SK-N-DZ (cell line): ENCODE results near the gene KCND3.

Experiments
- DNase-seq: peaks from one replicate; pipeline ENCODE4 v3.0.0-alpha.2; 2015; ENCODE audit warnings: low spot score

KCND3 gene

DNA sequence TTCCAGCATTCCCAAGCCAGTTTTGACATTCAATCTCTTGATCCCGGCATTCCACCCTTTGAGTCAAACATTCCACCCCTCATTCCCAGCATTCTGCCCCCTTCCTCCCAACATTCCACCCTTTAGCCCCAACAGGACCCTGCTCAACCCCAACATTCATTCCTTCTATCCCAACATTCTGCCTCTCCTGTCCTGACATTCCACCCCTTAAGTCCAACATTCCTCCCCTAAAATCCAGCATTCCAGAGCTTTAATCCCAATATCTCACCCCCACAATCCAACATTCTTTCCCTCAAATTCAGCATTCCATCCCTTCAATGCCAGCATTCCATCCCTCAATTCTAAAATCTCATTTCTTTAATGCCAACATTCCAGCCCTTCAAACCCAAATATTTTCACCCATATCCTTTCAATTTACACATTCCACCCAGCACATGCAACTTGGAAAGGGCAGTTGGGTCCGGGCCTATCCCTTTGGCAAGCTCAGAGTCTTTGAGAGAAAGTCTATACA lies 210.9 kb downstream of the KCND3 start:
- no peak for DNase-seq

DNA sequence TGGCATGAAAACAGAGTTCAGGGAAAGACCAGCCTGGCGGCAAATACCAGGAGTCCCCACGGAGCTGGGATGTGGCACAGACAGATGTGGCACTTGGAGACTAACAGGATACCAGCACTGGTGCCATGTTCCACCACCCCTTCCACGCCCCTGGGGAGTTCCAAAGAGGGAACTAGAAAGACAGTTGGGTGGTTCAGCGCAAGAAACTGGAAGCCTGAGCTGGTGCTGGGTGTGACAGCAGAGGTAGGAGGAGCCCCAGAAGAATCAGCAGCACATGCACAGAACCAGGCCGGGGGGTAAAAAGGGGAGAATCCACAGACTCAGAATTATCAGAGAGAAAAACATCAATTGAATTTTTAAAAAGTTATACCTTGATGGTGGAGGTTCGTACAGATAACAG lies 211.4 kb downstream of the KCND3 start:
- no peak for DNase-seq

DNA sequence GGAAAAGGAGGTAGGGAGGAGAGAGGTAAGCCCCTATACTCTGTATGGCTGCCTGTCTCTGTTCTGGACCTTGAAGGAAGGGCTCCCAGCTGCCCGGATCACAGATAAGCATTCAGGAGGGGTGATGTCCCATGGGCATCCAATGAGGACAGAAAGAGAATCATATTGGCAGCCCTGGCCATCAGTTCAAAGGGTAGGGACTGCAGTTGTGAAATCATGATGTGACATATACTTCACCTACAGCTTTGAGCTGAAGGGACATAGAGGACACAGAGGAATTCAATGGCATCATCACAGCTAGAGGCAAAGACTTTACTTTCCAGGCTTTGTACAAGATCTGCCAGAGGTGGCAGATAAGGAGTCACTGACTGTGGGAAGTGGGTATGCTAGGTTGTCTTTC lies 212.2 kb downstream of the KCND3 start:
- no peak for DNase-seq

DNA sequence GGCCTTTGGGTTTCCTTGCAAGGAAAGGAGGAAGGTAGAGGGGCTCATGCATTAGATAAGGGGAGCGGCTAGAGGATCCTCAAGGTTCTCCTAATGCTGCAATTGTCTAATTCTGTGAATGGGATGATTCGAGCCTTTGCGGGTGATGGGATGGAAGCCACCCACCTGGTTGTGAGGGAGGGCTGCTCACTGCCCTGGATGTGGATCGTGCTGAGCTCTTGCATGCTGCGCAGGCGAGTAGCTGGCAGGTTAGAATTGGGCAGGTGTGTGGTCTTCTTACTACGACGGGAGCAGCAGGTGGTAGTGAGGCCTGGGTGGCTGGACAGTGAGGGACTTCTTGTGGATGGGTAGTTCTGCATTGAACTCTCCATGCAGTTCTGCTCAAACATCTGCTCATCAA lies 212.6 kb downstream of the KCND3 start:
- no peak for DNase-seq

DNA sequence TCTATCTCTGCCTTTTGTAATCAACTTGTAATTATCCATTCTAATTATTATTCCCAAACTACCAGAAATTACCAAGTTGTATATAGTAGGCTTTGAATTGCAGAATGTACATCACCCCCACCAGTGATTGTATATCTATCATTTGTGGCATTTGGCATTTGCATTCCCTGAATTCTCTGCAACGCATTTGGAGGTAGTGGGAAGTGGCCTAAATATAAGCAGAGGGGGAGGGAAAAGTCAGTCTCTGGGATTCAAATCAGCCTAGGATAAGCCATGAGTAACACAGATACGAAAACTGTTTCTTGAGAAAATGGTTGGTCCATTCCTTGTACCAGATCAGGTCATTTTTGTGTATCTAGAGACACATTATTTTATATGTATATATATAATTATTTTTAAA lies 213.1 kb downstream of the KCND3 start:
- DNase-seq, result no peak

DNA sequence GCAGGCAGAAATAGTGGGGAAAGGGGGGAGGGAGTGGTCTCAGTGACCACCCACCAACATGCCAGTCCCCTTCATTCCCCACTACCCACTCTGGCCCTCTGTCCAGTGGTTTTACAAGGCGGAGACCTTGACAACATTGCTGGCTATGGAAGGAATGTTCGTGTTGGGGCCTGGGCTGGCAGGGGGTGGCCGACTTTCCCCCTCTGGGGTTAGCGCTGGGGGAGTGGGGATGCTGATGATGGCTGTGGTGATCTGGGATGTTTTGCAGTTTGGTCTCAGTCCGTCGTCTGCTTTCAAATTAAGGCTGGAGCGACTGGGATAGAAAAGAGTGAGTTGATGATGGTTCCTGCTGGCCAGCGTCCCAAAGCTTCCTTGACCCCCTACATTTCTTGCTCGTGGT lies 213.5 kb downstream of the KCND3 start:
- DNase-seq, result no peak

DNA sequence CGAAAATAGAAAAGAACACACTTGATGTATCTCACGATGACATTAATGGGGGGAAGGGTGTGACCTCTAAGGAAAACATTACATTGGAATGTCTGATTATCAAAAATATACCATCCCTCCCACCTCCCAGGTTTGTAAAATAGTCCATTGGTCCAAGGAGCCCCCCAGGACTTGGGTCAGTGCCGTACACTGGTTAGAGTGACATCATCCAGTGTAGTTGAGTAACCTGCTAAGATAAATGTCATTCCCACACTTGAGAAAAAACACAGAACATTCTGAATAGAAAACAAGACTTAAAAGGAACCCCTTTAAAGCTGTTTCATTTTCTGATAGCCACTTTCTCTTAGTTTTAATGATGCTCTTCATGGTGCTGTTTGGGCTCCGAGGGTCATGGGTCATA lies 218.6 kb downstream of the KCND3 start:
- no peak for DNase-seq

DNA sequence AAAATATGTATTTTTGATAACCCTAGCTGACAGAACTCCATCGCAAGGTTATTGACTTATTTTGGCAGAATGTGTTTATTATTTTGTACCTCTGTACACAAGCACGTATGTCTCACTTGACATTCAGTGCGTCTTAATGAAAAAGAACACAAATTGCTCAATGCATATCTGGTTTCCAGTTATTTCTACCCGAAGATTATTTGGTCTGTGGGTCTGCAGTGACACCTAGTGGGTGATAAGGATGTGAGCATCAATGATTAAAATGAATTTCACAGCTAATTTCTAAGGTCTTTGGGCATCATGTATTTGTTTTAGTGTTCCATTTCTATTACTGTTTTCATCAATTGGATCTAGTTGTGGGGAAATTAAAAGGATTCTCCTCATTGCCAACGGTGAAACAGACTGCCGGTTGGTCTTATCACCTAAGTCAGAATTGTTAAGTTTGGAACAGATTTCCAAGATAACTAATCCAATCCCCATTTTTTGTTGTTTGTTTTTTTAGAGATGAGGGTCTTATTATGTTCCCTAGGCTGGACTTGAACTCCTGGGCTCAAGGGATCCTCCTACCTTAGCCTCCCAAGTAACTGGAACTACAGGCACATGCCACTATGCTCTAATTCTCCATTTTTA lies 219.8 kb downstream of the KCND3 start:
- peak; percentile 65 for DNase-seq

DNA sequence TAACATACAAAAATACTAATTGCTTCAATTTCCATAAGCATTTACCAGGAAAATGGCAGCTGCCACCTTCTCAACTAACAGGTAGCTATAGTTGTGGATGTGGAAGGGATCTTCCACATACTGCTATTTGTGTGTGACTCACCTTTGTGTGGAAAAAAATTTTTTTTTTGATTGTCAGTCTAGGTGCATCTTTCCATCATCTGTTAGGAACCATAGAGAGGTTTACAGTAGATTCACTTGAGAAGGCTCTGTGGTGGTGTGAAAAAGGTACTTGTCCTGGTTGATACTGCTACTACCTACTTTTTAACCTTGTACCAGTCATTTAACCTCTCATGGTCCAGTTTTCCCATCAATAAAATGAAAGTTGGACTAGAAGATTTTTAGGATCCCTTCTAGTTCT lies 220.8 kb downstream of the KCND3 start:
- DNase-seq, result no peak

DNA sequence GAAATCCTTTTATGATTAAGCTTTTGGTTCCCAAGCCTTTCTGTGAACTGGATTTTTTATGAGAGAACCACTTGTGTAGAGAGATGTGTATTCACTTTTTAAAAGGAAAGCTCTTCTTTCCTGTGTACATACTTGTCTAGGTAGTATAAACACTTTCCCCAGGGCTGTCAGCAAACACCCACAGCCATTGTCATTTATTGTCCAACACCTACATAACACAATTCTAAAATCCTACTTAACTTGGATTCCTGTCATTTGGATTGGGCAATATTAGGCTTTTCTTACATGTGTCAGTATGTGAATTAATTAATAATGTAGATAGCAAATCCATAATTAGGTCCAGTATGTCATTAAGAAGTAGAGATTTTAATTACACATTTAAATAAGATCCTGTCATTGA lies 221.4 kb downstream of the KCND3 start:
- DNase-seq, result no peak

DNA sequence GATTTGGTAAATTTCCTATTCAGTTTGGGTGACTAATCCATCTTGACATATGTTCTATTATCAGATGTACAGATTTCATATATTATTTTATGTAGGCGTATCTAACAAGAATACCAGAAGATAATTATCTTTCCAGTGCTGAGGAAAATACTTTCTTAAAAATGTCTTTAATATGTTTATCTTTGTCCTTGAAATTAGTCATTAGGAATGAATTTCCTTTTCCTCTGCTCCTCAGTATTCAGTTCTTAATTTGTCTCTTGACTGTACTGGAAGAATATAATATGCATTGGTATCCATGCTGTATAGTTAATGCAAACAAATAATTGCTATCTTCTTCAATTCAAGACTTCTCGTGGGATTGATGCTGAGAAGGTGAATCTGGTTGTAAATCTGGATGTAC lies 227.1 kb downstream of the KCND3 start:
- no peak for DNase-seq

DNA sequence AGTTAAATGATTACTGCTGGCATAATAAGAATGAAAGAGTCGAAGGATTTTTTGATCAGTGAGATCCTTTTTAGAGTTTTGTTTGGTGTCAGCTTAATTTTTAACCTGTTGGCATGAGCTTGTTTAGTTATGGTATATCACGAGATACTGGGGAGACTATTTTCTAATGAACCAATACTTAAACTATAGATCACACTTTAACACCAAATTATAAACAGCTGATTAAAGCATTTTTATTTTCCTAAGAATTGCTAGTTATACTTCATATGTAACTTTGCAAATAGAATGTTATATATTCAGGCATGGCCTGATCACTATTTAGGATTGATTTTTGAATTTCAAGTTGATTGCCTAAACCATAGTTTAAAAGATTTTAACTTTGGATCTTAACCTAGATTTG lies 227.8 kb downstream of the KCND3 start:
- DNase-seq, result no peak

DNA sequence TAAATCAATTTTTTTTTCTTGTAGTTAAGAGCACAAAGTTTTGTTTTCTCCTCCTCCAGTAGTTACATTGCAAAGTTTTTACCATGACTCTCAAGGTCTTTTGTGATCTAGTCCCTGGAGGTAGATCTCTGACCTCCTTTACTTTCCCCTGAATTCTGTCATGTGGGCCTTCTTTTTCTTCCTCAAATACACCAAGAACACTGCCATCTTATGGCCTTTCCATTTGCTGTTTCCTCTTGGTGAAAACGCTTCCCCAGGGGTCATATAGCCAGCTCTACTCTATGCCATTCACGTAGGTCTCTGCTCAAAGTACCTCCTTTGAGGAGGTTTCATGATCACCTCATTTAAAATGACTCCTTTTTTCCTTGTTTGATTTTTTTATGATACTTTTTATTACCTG lies 231.1 kb downstream of the KCND3 start:
- DNase-seq, result no peak

DNA sequence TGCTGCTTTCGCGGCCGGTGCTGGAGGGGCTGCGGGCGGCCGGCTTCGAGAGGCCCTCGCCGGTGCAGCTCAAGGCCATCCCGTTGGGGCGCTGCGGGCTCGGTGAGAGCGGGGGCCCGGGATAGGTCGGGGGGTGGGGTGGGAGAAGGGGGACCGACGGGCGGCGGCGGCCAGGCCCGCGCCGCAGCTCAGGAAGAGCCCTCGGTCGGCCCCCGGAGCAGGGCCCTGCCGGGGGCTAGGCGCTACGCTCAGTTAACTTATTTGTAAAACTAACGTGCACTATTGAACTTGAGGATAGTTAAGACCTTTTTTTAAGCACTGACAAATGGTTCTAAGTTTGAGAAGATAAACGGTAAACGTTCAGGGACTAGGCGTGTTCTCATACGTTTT lies 233.3 kb downstream of the KCND3 start:
- no peak for DNase-seq

DNA sequence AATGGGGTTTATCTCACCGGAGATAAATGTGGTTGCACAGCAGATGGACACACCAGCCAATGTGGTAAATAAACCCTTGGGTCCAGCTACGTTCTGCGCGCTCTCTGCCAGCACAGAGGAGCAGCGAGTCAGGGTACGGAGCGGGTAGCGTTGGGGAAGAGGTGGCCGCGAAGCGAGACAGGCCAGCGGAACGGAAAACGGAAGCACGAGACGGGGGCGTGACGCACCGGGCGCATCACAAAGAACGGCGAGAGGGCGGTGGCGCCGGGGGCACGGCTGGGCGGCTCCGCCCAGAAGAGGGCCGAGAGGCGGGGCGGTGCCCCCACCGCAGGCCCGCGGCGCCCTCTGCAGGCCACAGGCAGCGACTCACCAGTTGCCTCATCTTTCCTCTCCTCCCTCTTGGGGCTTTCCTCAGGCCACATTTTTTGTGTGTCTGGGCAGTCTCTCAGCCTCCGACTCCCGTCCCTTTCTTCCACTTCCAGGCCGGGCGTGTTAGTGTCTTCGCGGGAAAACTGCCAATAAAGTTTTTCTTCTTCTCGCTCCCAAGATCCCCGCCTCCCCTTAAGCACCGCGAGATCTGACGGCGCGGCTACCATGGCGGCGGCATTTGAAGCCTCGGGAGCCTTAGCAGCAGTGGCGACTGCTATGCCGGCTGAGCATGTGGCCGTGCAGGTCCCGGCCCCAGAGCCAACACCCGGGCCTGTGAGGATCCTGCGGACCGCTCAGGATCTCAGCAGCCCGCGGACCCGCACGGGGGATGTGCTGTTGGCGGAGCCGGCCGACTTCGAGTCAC lies 233.9 kb downstream of the KCND3 start, which contains the start of gene DDX20:
TSS of gene DDX20 (plus strand) at position 571 of the 793 bp plus-strand sequence. CDS start at position 595, 24 bp downstream.
- DNase-seq, result peak; percentile 96

DNA sequence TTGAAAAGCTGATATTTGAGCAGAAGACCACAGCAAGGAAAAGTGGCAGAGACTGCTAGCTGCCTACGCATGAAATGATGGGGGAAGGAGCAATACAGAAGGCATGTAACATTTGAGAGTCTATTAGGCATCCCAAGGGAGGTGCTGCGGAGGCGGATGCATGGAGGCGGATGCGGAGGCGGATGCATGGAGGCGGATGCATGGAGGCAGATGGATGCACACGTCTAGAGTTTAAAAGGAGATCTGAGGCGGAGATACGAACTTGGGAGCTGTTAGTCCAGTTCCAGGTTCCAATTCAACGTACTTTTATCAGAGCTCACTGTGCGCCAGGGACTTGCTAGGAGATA lies 234.5 kb downstream of the KCND3 start:
- peak; percentile 81 for DNase-seq

DNA sequence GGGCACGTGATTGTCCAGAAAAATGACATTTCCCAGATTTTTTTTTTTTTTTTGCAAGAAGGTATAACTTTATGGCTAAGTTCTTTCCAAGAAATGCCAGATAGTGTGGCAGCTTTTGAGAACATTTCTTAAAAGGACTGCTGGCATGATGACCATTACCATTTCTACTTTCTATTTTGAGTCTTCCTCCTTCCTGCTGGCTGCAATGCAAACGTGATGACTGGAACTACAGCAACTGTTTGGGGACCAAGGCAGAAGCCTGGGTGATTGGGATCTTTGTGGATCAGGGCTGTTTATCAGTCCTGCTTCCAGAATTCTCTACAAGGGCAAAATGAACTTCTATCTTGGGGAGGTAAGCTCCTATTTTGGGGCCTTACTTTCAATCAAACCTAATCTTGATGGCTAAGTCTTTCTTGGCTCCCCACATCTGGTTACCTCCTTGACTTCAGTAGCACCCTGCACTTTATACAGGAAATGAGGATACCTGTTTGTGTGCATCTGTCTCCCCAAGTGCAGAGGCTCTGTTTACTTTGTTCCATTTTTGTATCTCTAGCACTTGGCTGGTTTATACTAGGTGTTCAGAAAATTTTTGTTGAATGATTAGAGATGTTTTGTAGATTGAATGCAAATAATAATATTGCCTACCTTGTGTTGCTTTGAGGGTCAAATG lies 237.4 kb downstream of the KCND3 start:
- no peak for DNase-seq

DNA sequence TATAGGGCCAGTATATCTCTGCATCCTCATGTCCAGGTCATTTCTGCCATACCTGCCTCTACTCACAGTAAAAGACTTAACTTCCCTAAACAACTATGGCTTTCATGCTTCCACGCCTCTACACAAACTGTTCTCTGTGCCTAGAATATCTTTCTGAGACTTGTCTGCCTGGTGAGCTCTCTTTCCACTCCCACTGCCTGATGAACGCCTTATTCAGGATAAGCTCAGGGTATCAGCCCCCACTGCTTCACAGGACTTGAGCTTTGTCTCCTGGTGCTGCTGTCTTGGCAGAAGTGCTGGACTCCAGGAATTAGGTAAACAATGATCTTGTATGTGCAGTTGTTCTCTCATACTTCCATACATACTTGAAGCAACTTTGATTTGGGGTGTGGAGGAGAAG lies 238.6 kb downstream of the KCND3 start:
- peak; percentile 3 for DNase-seq

DNA sequence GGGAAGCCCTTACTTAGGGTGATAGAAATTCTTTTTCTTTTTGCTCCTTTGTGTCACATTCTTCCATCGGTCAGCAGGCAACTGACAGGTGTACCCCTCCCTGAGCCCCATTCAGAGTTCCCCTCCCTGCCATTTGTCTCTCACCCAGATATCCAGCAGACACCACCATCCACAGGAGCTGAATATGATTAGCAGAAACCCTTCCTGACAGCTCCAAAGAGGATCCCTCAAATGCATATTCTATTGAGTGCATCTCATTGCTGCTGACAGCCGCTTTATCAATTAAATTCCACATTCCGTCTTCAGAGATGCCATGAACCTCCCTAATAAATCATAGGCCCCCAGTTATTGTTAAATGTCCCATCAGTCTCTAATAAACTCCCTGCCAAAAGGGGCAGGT lies 239.8 kb downstream of the KCND3 start:
- DNase-seq, result peak; percentile 23

DNA sequence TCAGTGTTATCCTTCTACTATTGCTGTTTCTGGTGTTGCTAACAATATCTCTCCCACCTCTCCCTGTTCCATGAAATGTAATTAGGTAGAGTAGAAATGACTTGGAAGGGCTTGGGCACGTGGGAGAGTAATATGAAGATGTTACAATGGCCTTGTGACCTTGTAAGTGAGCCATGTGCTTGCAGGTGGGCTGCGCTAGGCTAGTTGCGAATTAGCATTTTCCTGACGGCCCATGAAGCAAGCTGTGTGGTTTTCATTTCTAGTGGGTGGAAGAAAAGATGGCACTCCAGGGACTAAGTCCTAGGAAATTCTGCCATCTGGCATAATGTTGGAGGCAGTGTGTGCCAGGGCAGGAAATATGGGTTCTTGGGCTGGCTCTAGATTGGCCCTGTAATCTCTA lies 241.5 kb downstream of the KCND3 start:
- peak; percentile 76 for DNase-seq

DNA sequence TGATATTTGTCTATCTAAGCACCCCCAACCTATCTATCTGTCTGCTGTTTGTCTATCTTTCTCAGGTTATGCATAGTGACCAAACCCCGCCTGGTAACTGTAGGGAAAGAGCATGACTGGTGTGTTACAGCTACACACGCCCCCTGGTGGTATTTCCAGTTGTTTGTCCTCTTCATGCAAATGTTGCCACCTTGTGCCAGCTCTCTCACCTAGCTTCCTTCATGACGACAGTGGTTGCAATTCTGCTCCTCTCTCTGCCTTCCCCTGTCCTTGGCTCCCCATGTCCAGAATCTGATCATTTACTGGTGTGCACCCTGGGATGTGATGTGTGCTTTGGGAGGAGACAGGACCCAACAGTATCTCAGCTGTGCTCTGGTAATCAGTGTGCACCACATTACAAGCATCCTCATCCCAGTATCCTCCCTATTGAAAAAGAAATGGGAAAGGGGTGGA lies 242.2 kb downstream of the KCND3 start:
- DNase-seq, result peak; percentile 75

DNA sequence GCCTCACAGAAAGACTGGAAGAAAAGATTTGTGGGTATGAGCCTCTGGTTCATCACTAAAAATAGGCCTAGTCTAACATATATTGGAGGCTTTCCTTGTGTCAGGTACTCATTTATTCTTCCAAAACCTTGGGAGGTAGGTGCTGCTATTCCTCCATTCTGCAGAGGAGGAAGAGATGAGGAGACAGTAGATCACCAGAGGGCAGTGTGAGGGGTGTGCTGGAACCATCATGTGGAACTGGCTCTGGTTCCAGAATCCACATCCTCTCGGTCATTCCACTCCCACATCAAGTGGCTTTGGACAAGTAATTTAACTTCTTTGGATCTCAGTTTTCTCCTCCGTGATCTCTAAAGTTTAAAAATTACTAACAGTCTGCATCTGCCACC lies 242.9 kb downstream of the KCND3 start:
- no peak for DNase-seq
